HG03095 (cell line): ENCODE results near the gene RAB40A.
"Not testable (repeated sequence)": the region's sequence is repeated elsewhere in the genome, so short reads cannot be mapped to it uniquely, and the experiment has no call there.

ENCODE experiments used
- ATAC-seq: cut with Tn5 transposase; IDR thresholded peaks from one replicate; pipeline ENCODE4 v1.9.1; 2021; ENCODE audit warnings: moderate library complexity; ENCODE audit not compliant: unreplicated experiment

Gene RAB40A

DNA sequence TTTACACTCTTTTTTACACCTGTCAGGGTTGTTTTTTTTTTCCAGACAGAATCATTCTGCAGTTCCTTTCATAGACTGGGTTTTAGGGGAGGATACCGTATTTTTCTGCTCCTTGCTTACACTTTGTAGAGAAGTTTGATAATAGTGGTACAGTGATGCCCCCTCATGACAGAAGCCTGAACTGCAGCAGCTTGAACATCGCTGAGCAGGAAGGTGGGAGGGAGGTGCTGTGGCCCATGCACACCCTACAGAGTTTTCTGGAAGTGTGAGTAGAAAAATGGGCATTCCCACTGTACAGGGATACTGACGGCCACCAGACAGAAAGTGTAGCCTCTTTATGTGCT lies 54.5 kb downstream of the RAB40A start:
- peak; percentile 94 for ATAC-seq

- ATAC-seq: peak; percentile 72
Measured at GRCh38 chrX:103464072-103464773, 55.1 kb downstream of the RAB40A start.

DNA sequence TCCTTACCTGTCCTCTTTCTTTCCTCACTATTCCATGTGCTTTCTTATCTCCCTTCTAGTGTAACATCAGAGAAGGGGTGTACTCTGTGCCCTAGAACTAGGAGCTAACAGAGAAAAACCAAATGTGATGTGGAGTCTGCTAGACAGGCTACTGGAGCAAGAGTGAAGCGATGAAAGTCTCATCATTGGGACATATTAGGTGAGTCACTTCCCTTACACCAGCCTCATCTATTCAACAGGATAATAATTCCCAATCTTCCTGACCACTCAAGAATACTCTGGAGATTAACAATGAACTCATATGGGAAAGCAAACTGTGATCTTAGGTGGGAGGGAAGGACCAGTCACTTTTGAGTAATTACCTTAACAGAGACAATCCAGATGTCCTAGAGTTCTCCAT lies 58.1 kb downstream of the RAB40A start:
- no peak for ATAC-seq

- not testable (repeated sequence) for ATAC-seq
Measured at GRCh38 chrX:103460001-103460755, 59.1 kb downstream of the RAB40A start.

DNA sequence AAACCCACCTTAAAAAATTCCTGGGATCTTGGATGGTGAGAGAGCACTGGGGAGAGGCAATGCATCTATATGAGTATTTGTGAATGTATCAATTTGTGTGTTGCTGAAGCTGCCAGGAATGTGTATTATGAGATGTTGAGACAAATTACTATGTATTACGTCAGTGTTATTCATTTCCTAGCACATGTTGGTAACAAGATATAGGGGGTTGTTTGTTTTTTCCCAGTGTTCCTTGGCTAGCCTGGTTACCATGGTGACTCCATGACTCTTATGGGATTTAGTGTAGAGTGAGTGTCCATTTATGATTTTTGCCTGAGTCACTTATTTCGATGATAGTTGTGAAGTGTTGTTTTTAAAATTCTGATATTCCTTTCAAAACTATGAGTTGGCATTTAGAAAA lies 65.6 kb downstream of the RAB40A start:
- ATAC-seq: no peak
